Kidney capillary endothelial cell (primary cell): Measurements from ENCODE around the gene NAV1.
"Not testable (repeated sequence)": the region's sequence is repeated elsewhere in the genome, so short reads cannot be mapped to it uniquely, and the experiment has no call there.

Experiments used
- DNase-seq: peaks from one replicate; pipeline ENCODE4 v3.0.0-alpha.2; 2018; ENCODE audit warnings: low spot score

NAV1 gene

DNA sequence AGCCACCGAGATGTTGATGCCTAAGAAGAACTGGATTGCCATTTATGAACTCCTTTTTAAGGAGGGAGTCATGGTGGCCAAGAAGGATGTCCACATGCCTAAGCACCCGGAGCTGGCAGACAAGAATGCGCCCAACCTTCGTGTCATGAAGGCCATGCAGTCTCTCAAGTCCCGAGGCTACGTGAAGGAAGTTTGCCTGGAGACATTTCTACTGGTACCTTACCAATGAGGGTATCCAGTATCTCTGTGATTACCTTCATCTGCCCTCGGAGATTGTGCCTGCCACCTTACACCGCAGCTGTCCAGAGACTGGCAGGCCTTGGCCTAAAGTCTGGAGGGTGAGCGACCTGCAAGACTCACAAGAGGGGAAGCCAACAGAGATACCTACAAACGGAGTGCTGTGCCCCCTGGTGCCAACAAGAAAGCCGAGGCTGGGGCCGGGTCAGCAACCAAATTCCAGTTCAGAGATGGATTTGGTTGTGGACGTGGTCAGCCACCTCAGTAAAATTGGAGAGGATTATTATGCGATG lies 18.8 kb upstream of the NAV1 start:
- DNase-seq: not testable (repeated sequence)

DNA sequence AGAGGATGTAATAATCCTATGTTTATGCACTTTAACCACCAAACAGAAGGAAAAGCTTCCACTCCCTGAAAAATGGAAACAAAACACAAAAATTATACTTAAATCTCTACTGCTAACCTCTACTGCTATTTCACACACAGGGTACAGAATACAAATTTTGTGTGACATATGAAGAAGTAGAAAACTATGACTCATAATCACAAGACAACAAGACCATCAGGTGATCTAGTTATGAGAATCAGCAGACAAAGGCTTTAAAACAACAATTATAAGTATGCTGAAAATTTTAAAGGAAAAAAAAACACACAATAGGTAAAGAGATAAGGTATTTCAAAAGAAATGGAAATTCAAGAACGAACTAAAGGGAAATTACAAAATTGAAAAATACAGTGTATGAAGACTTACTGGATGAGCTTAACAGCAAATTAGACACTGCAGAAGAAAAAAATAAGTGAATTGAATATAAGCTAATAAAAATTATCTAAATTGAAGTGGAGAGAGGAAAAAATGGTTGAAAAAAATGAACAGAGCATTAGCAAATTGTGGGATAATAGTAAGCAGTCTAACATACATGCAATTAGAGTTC lies 13.6 kb upstream of the NAV1 start:
- no peak for DNase-seq

DNA sequence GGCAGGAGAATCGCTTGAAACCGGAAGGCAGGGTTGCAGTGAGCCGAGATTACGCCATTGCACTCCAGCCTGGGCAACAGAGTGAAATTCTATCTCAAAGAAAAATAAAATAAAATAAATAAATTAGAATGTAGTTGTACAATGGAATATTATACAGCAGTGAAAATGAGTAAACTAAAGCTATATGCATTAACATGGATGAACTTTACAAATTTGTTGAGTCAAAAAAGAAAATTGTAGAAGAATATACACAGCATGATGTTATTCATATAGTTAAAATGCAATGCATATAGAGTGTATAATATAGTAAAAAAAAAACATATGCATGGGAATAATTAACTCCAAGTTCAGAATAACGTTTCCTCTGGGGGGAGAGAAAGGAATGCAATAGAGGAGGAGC lies 11.0 kb upstream of the NAV1 start:
- DNase-seq: no peak

DNA sequence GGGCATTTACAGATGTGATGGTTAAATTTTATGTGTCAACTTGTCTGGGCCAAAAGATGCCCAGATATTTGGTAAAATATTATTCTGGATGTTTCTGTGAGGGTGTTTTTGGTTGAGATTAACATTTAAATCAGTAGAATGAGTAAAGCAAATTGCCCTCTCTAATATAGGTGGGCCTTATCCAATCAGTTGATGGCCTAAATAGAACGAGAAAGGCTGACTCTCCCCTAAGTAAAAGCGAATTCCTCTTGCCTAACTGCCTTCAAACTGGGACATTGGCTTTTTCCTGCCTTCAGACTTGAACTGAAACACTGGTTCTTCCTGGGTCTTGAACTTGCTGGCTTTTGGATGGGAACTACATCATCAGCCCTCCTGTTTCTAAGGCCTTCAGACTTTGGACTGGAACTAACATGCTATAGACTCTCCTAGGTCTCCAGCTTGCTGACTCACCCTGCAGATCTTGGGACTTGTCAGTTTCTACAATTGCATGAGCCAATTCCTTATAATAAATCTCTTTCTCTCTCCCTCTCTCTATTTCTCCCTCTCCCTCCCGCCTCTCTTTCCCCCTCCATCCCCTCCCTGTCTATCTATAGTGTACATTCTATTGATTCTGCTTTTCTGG lies 10.2 kb upstream of the NAV1 start:
- DNase-seq: no peak

DNA sequence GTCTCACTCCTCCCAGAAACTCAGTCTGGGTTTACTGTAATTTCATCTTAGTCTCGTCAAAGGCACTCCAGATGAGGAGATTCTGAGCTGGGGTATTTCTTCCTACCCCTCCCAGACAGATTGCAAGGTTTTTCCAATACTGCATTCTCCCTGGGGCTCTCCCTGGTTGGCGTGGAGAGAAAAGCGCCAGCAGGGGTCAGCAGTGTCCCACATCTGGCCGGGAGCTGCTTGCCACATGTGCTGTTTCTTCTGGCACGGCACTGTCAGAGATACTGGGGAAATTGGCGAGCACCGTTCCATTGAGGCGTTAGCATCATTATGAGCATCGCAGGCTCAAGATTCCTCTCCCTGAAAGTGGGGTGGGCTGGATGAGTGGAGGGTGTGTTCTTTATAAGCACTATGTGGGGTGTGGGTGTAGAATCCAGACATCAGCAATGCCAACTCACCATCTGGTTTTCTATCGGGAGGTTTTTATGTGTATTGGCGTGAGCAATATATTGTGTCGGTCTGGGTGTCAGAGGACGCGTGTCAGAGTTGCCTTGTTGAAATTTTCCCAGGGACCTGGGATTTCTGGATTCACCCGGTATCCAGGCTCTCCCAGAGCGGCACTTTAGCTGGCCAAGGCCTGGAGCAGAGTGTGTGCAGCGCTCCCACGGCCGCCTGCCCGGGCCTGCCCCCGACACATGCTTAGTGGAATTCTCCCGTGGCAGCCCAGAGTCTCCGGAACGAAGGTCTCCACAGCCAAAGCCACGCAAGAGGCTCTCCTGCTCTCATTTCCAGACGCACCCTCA lies 8.0 kb upstream of the NAV1 start:
- DNase-seq: no peak

DNA sequence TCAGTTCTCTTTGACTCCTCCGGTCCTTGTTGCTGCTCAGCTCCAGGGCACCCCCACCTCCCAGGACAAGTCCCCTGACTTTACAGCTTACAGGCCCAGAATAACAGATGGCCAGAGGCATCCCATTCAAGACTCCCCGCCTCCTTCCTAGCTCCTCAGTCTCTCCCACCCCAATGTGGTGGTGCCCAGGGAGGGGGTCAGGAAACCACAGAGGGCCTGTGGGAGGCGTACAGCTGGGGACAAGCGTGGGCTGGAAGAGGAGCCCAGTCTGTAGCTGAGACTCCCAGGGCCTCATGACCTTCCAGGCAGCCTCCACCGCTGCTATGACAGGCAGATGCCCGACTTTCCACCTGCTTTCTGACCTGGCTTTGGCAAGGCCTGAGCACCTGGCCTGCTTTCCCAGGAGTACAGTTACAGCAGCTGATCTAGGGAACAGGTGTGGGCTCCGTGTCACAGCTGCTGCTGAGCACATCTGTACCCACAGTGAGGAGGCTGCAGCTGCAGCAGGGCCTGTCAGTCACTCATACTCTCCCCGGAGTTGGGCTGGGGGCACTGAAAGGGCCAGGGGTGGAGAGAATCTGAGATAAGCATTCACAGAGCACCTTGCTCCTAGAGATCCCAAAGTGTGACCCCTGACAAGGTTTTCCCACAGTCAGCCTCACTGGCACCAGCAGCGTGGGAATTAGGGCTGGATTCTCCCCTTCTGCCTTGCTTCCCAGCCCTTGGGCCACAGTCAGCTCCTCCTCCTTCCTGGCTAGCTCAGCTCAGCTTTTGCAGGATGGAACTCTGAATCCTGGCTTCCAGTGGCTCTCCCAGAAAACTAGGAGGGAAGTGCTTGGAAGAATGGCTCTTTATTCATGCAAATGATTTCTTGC lies 7.1 kb upstream of the NAV1 start:
- DNase-seq: no peak

DNA sequence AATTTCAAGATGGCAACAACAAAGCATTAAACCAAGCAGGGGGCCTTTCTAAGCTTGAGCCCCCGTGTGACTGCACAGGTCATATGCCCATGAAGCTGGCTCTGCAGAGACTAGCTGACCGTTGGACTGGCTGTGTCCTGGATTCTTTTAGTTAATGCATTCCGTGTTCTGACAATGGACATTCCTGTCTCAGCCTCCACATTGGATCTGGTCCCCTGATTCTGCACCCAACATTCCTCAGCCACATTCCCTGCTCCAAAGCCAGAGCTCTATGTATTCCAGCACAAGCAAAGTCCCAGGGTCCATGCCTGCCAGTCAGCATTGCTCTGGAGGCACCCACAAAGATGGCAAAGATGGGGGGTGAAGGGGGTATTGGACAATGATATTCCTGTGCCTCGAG lies 5.1 kb upstream of the NAV1 start:
- DNase-seq: no peak

DNA sequence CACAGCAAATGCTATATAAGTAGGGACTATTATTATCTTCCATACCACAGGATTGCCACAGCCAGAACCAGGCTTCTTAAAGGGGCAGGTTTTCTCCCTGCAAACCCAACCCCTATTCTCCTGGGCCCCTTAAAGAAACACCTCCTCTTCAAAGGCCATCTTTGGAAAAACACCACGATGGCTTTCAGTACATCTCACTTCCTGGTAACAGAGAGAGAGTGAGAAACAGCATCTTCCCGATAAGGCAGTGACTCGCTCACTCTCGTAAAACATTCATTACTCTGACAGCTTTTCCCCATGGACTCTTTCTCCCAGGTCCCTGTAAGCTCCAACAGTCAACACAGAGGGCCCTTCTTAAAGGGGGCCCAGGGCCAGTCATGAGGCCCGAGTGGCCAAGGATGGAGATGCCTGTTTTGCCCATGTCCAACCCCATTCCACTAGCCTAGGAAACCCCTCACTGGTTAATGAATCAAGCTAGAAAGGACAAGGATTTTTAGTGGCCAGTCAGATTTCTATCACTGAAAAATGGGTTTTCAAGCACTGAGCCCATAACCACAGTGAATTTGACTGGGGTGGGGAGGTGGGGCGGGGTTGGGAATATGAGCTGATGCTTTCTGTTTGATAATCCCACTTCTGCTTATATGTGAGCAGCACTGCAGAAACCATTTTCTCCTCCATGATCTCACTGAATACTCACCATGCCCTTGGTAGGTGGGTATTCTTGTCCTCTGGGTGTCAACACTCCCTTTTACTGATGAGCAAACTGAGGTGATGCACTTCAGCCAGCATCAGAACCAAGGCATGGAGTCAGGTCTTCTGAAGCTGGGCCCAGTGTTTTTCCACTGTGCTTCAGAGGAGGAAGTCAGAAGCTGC lies 3.6 kb upstream of the NAV1 start:
- no peak for DNase-seq

DNA sequence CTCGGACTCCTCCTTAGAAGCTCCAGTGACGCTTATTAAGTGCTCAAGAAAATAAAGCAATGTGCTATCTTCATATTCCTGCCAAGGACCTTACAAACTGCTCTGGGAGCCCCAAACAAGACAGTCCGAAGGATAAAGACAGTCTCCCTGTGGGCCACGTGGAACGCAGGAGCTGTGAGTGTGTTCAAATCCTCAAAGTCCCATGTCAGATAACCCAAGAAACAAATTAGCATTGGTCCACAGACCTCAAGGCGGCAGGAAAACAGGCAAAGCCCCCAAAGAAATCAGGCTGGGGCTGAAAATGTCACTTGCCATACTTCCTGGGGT lies 3.0 kb upstream of the NAV1 start:
- no peak for DNase-seq

DNA sequence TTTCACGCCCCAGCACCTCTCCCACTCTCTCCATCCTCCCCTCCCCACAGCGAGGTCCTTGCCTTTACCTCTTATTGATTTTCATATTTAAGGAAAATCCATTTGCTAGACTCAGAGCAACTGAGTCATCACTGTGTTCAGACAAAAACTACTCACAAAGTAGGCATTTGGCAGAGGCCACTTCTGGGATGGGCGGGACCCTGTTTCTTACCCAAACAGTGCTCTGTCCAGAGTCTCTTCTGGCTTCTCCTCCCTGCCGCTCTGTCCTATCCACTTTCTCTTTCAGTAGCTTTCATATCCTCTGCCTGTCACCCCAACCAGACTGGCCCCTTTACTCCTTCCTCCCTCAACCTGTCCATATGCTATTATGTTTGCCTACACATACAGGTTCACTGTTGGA lies 2.4 kb upstream of the NAV1 start:
- DNase-seq: no peak

DNA sequence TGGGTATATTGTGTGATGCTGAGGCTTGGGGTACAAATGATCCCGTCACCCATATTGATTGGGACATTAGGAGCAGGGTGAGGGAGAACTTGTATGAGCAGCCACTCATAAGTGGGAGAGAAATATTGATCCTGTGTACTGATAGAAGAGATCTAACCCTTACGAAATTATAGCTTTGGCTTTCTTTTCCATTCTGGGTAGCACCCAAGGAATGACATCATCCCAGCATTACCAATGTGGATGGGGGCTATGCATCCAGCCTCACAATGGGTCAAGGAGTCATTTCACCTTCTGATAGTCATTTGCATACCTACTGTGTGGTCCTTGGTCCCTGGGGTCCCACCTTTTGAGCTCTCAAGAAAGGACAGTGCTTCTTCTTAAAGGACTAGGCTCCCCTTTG lies 1.9 kb upstream of the NAV1 start:
- DNase-seq: no peak

DNA sequence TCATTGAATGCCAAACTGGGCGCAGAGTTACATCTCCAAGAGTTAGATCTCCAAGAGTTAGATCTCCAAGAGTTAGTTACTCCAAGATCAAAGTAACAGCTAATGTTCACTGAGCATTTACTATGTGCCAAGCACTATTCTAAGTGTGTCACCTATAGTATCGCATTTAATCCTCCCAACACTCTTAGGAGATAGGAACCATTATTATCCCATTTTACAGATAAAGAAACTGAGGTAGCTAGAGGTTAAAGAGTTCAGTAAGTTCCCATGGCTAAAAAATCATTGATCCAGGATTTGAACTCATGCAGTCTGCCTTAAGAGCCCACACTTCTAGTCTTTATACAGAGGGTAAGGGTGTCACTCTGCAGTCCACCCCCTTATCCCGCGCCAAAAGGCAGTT lies 1.5 kb upstream of the NAV1 start:
- no peak for DNase-seq

DNA sequence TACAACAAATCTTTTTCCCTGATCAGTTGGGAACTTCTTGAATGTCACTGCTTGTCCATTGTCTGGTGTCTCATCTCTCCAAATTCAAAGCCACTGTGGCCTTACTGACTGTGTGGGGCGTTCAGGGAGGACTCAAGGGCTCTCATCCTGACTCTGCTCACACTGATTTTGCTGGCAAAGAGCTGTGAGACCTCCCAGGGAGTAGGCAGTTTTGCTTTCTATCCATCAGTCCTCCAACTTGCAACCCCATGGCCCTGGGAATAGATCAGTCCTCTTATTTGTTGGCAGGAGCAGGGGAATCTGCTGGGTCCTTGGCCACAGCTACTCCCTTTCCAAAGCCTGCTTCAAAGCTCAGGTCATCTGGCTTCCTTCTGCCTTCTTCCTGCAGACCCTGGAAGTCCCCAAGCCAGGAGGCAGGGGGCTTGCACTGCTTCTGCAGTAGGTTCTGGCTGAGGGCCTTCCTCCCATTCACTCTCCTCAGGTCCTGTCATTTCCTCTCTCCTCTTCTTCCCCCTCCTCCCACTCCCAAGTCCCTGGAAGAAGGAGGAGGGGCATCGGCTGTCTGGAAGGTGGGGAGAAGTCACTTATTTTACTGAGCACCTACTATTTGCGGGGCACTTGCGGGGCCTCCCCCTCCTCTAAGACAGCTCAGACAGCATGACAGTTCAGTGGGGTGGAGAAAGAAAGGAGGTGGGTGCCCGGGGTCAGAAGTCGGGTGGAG lies 876 bp upstream of the NAV1 start:
- DNase-seq: no peak

DNA sequence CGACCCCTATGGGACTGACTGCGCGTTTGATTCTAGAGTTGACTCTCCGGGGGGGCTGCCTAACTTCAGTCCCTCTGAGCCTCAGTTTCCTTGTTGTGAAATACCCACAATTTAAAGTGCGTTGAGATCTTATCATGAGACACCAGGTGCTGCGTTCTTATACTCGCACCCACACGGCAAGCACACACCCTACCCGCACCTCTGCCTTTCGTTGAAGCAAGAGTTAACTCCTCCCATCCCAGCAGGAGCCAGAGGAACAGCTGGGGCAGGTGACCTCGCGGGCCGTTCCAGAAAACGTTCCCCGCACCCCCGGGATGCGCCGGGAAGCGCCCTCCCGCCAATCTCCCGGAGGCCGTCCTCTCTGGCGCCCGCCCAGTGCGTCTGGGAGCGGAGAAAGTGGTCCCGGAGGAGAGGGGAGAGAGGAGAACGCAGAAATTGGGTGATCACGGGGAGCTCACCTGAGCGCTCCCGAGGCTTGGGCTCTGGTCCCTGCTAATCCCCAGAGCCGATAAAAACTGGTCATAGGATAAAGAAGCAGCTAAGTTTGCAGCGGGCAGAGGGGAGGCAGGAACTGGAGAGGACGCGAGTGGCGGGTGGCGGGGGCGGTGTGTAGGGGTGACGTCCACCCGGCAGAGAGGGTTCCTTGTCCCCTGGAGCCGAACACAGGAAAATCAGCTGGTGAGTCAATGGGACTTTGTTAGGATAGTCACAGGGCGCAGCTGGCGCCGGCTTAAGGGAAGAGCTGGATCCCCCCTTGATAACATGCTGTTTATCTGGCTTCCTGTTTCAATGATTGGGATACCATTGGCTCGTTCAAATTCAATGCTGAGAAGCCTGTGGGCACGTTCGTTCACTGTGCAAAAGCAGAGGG lies 869 bp downstream of the NAV1 start:
- peak; percentile 96 for DNase-seq

DNA sequence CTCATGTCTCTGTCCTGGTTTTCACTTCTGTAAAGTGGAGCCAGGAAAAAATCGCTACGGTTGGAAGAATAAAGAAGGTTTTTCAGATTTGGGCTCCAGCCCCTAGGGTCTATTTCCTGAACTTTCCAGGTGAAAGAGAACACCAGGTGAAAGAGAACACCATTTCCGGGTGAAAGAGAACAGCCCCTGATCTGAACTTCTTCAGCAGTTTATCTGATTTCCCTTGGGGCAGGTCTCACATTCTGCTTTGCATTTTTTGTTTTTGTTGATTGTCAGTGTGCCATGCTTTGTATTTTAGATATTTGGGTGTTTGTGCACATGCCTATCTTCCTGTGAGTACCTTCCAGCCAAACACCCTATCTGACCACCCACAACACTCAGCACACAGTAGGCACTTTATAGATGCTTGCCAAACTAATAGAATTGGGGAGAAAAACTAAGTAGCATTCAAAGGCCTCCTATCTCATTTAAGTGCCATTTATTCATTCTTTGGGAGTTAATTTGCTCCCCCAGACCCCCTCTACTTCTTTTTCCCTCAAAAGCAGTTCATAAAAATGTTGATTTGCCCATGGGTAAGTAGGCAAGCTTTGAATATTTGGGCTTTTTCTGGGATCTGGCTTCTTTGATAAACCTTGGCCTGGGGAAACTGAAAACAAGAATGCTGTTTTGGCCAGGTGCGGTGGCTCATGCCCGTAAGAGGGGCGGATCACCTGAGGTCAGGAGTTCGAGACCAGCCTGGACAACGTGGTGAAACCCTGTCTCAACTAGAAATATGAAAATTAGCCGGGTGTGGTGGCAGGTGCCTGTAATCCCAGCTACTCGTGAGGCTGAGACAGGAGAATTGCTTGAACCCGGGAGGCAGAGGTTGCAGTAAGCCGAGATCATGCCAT lies 2.2 kb downstream of the NAV1 start:
- no peak for DNase-seq

DNA sequence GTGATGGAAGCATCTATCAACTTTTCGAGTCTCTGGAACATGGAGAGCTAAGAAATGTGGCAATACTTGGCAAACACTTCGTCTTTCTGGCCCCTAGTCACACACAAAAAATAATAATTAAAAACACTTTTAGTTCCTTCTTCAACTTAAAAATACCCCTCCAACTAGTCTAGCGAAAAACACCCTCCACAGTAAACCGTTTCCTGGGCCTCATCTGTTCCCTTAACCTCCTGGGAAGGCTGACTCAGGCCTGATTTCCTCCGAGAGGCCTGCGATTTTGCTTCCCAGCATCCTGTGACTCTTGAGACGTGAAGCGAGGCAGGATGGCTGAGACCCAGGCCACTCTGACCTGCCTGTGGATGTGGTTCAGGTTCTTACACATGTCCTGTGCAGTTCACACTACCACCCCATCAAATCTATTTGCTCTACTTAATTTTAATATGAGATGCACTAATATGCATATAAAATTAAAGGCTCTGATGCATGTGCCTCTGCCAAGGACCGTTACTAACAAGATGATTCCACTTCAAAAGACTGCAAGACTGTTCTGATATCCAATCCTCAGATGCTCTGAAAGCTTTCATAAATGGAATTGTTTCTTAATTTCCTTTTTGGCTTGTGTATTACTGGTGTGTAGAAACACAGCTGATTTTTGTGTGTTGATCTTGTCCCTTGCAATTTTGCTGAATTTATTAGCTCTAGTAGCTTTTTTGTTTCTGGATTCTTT lies 3.5 kb downstream of the NAV1 start:
- DNase-seq: peak; percentile 83

DNA sequence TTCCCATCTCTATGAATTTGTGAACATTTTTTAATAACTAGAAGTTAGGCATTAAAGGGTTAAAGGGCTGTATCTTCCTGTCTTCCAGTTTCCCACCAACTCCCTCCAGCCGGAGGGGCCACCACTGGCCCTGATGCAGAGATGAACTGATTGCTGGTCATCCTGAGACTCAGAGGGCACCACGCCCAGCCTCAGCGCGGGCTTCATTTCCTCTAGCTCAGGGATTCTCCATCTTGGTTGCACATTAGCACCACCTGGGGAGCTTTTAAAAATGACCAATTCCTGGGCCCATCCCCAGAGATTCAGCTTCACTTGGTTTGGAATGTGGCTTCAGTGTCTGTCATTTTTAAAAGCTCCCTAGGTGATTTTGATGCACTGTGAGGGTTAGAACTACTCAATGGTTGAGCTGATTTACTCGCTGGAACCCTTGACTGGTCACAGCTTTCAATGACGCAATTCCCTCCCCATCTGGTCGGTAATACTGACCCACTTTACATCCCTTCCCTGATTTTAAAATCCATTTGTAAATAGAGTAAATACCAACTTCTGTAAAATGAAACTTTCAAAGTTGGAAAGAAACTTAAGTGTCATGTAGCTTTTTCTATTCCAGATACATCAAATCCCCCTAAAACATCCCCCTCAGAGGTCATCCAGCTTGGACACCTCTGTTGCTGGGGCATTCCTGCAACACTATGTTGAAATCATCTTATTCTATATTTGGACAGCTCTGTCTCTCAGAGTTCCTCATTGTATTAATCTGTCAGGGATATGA lies 5.1 kb downstream of the NAV1 start:
- no peak for DNase-seq
